IMR-90 (cell line): ENCODE data around the gene NR6A1. TPM values are rescaled to one million over a fixed set of nuclear protein-coding genes. Genes with fewer than 3 reads are reported as not detected.

Experiments used
- ATAC-seq: fragments of 200-7000 bp; cut with Tn5 transposase; 2 replicates; pipeline ENCODE4 v1.9.1; 2020; ENCODE audit warnings: low read depth, mild to moderate bottlenecking, moderate library complexity
- BruUV-seq: library from RNA; stranded (reverse); fragments of 400-500 nt; replicated peaks from 2 replicates; lab custom pipeline; 2021; lab: Mats Ljungman, UMichigan
- CTCF ChIA-PET: fragments of 300-600 bp; formaldehyde crosslinking; extraction: SDS; loops from one replicate; lab custom pipeline; 2021; ENCODE audit warnings: antibody characterized with exemption; lab: Yijun Ruan, JAX
- POLR2A ChIA-PET: fragments of 300-600 bp; sonication (Branson Sonifier 250); formaldehyde crosslinking; loops from one replicate; lab custom pipeline; 2022; ENCODE audit warnings: antibody characterized with exemption; ENCODE audit not compliant: unreplicated experiment; lab: Charles Lee
- DNase-seq: peaks from one replicate; pipeline ENCODE4 v3.0.0; 2013
- H2AFZ ChIP-seq: replicated peaks from 2 replicates; pipeline ENCODE3; 2013; ENCODE audit warnings: low read length, mild to moderate bottlenecking; ENCODE audit not compliant: poor library complexity
- H2AK5ac ChIP-seq: 2 replicates; pipeline ENCODE4 v1.6.1; 2013; ENCODE audit warnings: low read depth, low read length, inconsistent platforms
- H2AK9ac ChIP-seq: replicated peaks from 2 replicates; pipeline ENCODE3; 2013; ENCODE audit warnings: mild to moderate bottlenecking, low read depth, low read length, moderate library complexity; ENCODE audit not compliant: poor library complexity
- H2BK120ac ChIP-seq: 2 replicates; pipeline ENCODE4 v1.6.1; 2013; ENCODE audit warnings: low read depth, low read length, inconsistent platforms
- H2BK15ac ChIP-seq: 3 replicates; pipeline ENCODE4 v1.6.1; 2013; ENCODE audit warnings: low read depth, low read length, inconsistent platforms
- H2BK20ac ChIP-seq: 2 replicates; pipeline ENCODE4 v1.6.1; 2013; ENCODE audit warnings: low read depth, mild to moderate bottlenecking, inconsistent platforms, low read length, moderate library complexity
- H2BK5ac ChIP-seq: 2 replicates; pipeline ENCODE4 v1.6.1; 2013; ENCODE audit warnings: mild to moderate bottlenecking, low read depth, low read length, inconsistent platforms; ENCODE audit not compliant: poor library complexity, severe bottlenecking
- H3K14ac ChIP-seq: replicated peaks from 2 replicates; pipeline ENCODE4 v1.6.1; 2013; ENCODE audit warnings: low read depth, low read length, inconsistent platforms
- H3K18ac ChIP-seq: 2 replicates; pipeline ENCODE4 v1.6.1; 2013; ENCODE audit warnings: low read depth, low read length, control low read depth
- H3K23ac ChIP-seq: 2 replicates; pipeline ENCODE4 v1.6.1; 2013; ENCODE audit warnings: low read depth, low read length, inconsistent platforms
- H3K27ac ChIP-seq: 2 replicates; pipeline ENCODE4 v1.5.1; 2013; ENCODE audit warnings: mild to moderate bottlenecking, control low read depth, low read length; ENCODE audit not compliant: insufficient read depth
- H3K27me3 ChIP-seq: 2 replicates; pipeline ENCODE4 v1.6.1; 2013; ENCODE audit warnings: low read length; ENCODE audit not compliant: control insufficient read depth, insufficient read depth
- H3K36me3 ChIP-seq: 2 replicates; pipeline ENCODE4 v1.6.1; 2013; ENCODE audit warnings: low read length, mixed read lengths; ENCODE audit not compliant: control insufficient read depth, insufficient read depth
- H3K4ac ChIP-seq: 2 replicates; pipeline ENCODE4 v1.6.1; 2013; ENCODE audit warnings: low read depth, low read length, inconsistent platforms
- H3K4me1 ChIP-seq: 2 replicates; pipeline ENCODE4 v1.6.1; 2013; ENCODE audit warnings: low read length, mixed read lengths; ENCODE audit not compliant: control insufficient read depth, insufficient read depth
- H3K4me2 ChIP-seq: 2 replicates; pipeline ENCODE4 v1.6.1; 2013; ENCODE audit warnings: low read depth, mild to moderate bottlenecking, control low read depth, low read length, moderate library complexity
- H3K4me3 ChIP-seq: 2 replicates; pipeline ENCODE4 v1.5.1; 2013; ENCODE audit warnings: low read depth, mild to moderate bottlenecking, control low read depth, low read length, moderate library complexity; ENCODE audit not compliant: insufficient read depth
- H3K56ac ChIP-seq: 2 replicates; pipeline ENCODE4 v1.6.1; 2013; ENCODE audit warnings: low read length, inconsistent platforms; ENCODE audit not compliant: insufficient read depth; ENCODE audit errors: extremely low read depth
- H3K79me1 ChIP-seq, 2 experiments: 2 replicates each; pipeline ENCODE4 v1.6.1; 2013; ENCODE audit warnings: low read length in 2 of 2, inconsistent platforms in 1 of 2, low read depth in 1 of 2
- H3K9ac ChIP-seq: 2 replicates; pipeline ENCODE4 v1.6.1; 2013; ENCODE audit warnings: low read depth, low read length, control low read depth
- H3K9me1 ChIP-seq: 2 replicates; pipeline ENCODE4 v1.6.1; 2013; ENCODE audit warnings: low read length, inconsistent platforms; ENCODE audit not compliant: insufficient read depth
- H3K9me3 ChIP-seq: 2 replicates; pipeline ENCODE4 v1.6.1; 2013; ENCODE audit warnings: low read length; ENCODE audit not compliant: control insufficient read depth, insufficient read depth
- H4K20me1 ChIP-seq: 2 replicates; pipeline ENCODE4 v1.6.1; 2013; ENCODE audit warnings: low read length, inconsistent platforms; ENCODE audit not compliant: insufficient read depth
- H4K5ac ChIP-seq: 2 replicates; pipeline ENCODE4 v1.6.1; 2013; ENCODE audit warnings: mild to moderate bottlenecking, low read depth, low read length, control low read depth
- H4K8ac ChIP-seq, 2 experiments: 2 replicates each; pipeline ENCODE4 v1.6.1; 2013; ENCODE audit warnings: low read depth in 2 of 2, low read length in 2 of 2, control low read depth in 1 of 2, inconsistent platforms in 1 of 2
- H4K91ac ChIP-seq: 2 replicates; pipeline ENCODE4 v1.6.1; 2013; ENCODE audit warnings: low read depth, low read length, inconsistent platforms; ENCODE audit not compliant: insufficient read depth
- BHLHE40 ChIP-seq: fragments of 150-350 bp; IDR thresholded peaks from 2 replicates; pipeline ENCODE4 v1.6.1; 2016; ENCODE audit warnings: mild to moderate bottlenecking, low read depth, low read length
- CEBPB ChIP-seq: IDR thresholded peaks from 2 replicates; pipeline ENCODE4 v1.6.1; 2012; ENCODE audit warnings: low read depth, low read length, improper control_type of control experiment
- CHD1 ChIP-seq: IDR thresholded peaks from 2 replicates; pipeline ENCODE4 v1.6.1; 2012; ENCODE audit warnings: low read depth, low read length, improper control_type of control experiment
- CTCF ChIP-seq: conservative IDR thresholded peaks from 2 replicates; pipeline ENCODE4 v1.5.1; 2012; ENCODE audit warnings: mild to moderate bottlenecking, low read depth, low read length, improper control_type of control experiment
- ELK1 ChIP-seq: fragments of 150-350 bp; IDR thresholded peaks from 2 replicates; pipeline ENCODE4 v1.6.1; 2016; ENCODE audit warnings: low read depth, mild to moderate bottlenecking, low read length, moderate library complexity, borderline replicate concordance
- FOS ChIP-seq: fragments of 150-350 bp; IDR thresholded peaks from 2 replicates; pipeline ENCODE4 v1.6.1; 2016; ENCODE audit warnings: low read depth, low read length
- MAFK ChIP-seq: IDR thresholded peaks from 2 replicates; pipeline ENCODE4 v1.6.1; 2012; ENCODE audit warnings: low read depth, low read length, improper control_type of control experiment
- MAZ ChIP-seq: IDR thresholded peaks from 2 replicates; pipeline ENCODE4 v1.6.1; 2012; ENCODE audit warnings: low read depth, mild to moderate bottlenecking, low read length, improper control_type of control experiment, moderate library complexity, borderline replicate concordance
- MXI1 ChIP-seq: IDR thresholded peaks from 2 replicates; pipeline ENCODE4 v1.6.1; 2012; ENCODE audit warnings: low read depth, mild to moderate bottlenecking, low read length, moderate library complexity, borderline replicate concordance
- NFE2L2 ChIP-seq: fragments of 150-350 bp; IDR thresholded peaks from 2 replicates; pipeline ENCODE4 v1.6.1; 2016; ENCODE audit warnings: low read depth, mild to moderate bottlenecking, low read length
- POLR2A ChIP-seq: IDR thresholded peaks from 2 replicates; pipeline ENCODE4 v1.6.1; 2012; ENCODE audit warnings: mild to moderate bottlenecking, low read depth, low read length
- RAD21 ChIP-seq: IDR thresholded peaks from 2 replicates; pipeline ENCODE4 v1.6.1; 2012; ENCODE audit warnings: low read length, improper control_type of control experiment
- RCOR1 ChIP-seq: IDR thresholded peaks from 2 replicates; pipeline ENCODE4 v1.6.1; 2012; ENCODE audit warnings: mild to moderate bottlenecking, low read length, improper control_type of control experiment; ENCODE audit not compliant: insufficient replicate concordance
- RFX5 ChIP-seq: IDR thresholded peaks from 2 replicates; pipeline ENCODE4 v1.8.0; 2012; ENCODE audit warnings: low read depth, mild to moderate bottlenecking, low read length, moderate library complexity
- SMC3 ChIP-seq: fragments of 150-350 bp; IDR thresholded peaks from 2 replicates; pipeline ENCODE4 v1.6.1; 2016; ENCODE audit warnings: low read depth, mild to moderate bottlenecking, antibody characterized with exemption, low read length, moderate library complexity
- USF2 ChIP-seq: fragments of 150-350 bp; IDR thresholded peaks from 2 replicates; pipeline ENCODE4 v1.6.1; 2017; ENCODE audit warnings: mild to moderate bottlenecking, antibody characterized with exemption, low read length, low read depth
- WGBS, 2 experiments: methylation state at CpG; one replicate each; pipeline versions ENCODE4 v1.1.5 to v1.1.7; 2013; ENCODE audit warnings: missing lambda C conversion rate in 2 of 2; ENCODE audit not compliant: insufficient read length in 1 of 2; ENCODE audit errors: extremely low coverage in 2 of 2; 5-methylcytosine and 5-hydroxymethylcytosine counted together
- dilution Hi-C: fragments of 300-500 bp; cut with HindIII; formaldehyde crosslinking; loops from one replicate; pipeline ENCODE4 v1.14.3; 2018; ENCODE audit warnings: low sequenced_read_pairs; ENCODE audit not compliant: unreplicated experiment
- in situ Hi-C: fragments of 300-500 bp; cut with MboI; formaldehyde crosslinking; loops from 3 replicates; pipeline ENCODE4 v1.14.3; 2019; ENCODE audit warnings: low sequenced_read_pairs, inconsistent platforms, mixed read lengths
- intact Hi-C: fragments of 100-400 bp; cut with micrococcal nuclease; formaldehyde crosslinking; loops from 2 replicates; pipeline ENCODE4 v1.10.0; 2022
- polyA plus RNA-seq, 3 experiments: library from polyadenylated mRNA; depleted of rRNA; stranded (reverse); fragments of >200 nt; gene quantifications; 2 replicates each; pipeline ENCODE4 v1.2.3, GENCODE V29; 2012; ENCODE audit warnings: low replicate concordance in 1 of 3
- total RNA-seq: library from RNA; depleted of rRNA; stranded (reverse); fragments of >200 nt; gene quantifications from 2 replicates; pipeline ENCODE4 v1.2.3, GENCODE V29; 2012

The NR6A1 gene
- total and polyA plus RNA-seq, 2 of the 4 experiments (the other 2 are of a cell fraction): 0.14 to 0.36 TPM

- H2BK20ac ChIP-seq: no peak overlapping the region
- no peak overlapping the region for H3K18ac ChIP-seq
- CTCF ChIA-PET: no interaction called here
- no peaks in the 10 kb centered on the region for H3K4me1 ChIP-seq
- H4K20me1 ChIP-seq: no peaks in the 10 kb centered on the region
- no peak overlapping the region for H3K14ac ChIP-seq
- dilution Hi-C loops (no loop called here), intact Hi-C loops (no loop called here), in situ Hi-C loops (no loop called here)
- no peaks in the 10 kb centered on the region for H3K79me1 ChIP-seq
- H3K9me1 ChIP-seq: no peaks in the 10 kb centered on the region
- no peaks in the 10 kb centered on the region for H3K36me3 ChIP-seq
- H2AFZ ChIP-seq: no peak overlapping the region
- H3K4me3 ChIP-seq: no peak overlapping the region
- no peak overlapping the region for H2BK15ac ChIP-seq
- no peak overlapping the region for H4K8ac ChIP-seq
- no peak overlapping the region for H2BK120ac ChIP-seq
- H4K91ac ChIP-seq: no peak overlapping the region
- H4K5ac ChIP-seq: no peak overlapping the region
- H3K27me3 ChIP-seq: peaks cover 58% of the 10 kb centered on the region
- ATAC-seq: no peak
- H3K9me3 ChIP-seq: no peaks in the 10 kb centered on the region
- TF ChIP-seq CTCF: no peak
- no peak for TF ChIP-seq MXI1
- TF ChIP-seq RFX5: no peak
- TF ChIP-seq POLR2A: no peak
- no peak for TF ChIP-seq RAD21
- no peak for TF ChIP-seq MAZ
- TF ChIP-seq CHD1: no peak
- TF ChIP-seq RCOR1: no peak
- TF ChIP-seq SMC3: no peak
- TF ChIP-seq ELK1: no peak
- no peak for TF ChIP-seq CEBPB
- TF ChIP-seq BHLHE40: no peak
- TF ChIP-seq USF2: no peak
- TF ChIP-seq NFE2L2: no peak
- no peak for TF ChIP-seq FOS
- no peak for TF ChIP-seq MAFK
- BruUV-seq: no TSS peak
- H3K9ac ChIP-seq: no peak overlapping the region
- no peak for DNase-seq
- H3K4ac ChIP-seq: no peak overlapping the region
- POLR2A ChIA-PET: no interaction called here
- H3K23ac ChIP-seq: no peak overlapping the region
- H3K27ac ChIP-seq: no peak overlapping the region
- no peak overlapping the region for H2BK5ac ChIP-seq
- H2AK9ac ChIP-seq: no peak overlapping the region
- no peak overlapping the region for H3K56ac ChIP-seq
- 83% methylated on average over 1 of the region's 7 CpGs; no CpG with 5 or more reads in 1 of the 2 experiments for WGBS, 2 experiments
- no peak overlapping the region for H2AK5ac ChIP-seq
- H3K4me2 ChIP-seq: no peak overlapping the region
These were observed 300.4 kb downstream of the NR6A1 start for GRCh38 chr9:124470726-124471125.
